A549 (cell line): Measurements from ENCODE around the gene NAV3.
A peak's percentile ranks its signal among the peaks of the same experiment; 100 is the strongest.

ENCODE experiments used
- CEBPB ChIP-seq, 2 experiments: fragments of >200 bp in 1 of 2; sonication (Bioruptor Twin) in 1 of 2; formaldehyde crosslinking in 1 of 2; IDR thresholded peaks; 2 replicates each; pipeline ENCODE4 v1.6.1; 2012 to 2016
- CHD4 ChIP-seq: fragments of 200-600 bp; sonication (generic); IDR thresholded peaks from 2 replicates; pipeline ENCODE4 v1.6.1; 2016; ENCODE audit warnings: antibody characterized with exemption, mild to moderate bottlenecking, borderline replicate concordance
- CTCF ChIP-seq: fragments of >200 bp; sonication (Bioruptor Twin); formaldehyde crosslinking; IDR thresholded peaks from 3 replicates; pipeline ENCODE4 v1.5.1; 2016
- EHMT2 ChIP-seq: fragments of 200-600 bp; sonication (generic); IDR thresholded peaks from 2 replicates; pipeline ENCODE4 v1.6.1; 2016; ENCODE audit warnings: antibody characterized with exemption, low read depth, mild to moderate bottlenecking, moderate library complexity
- EP300 ChIP-seq, 2 experiments: fragments of >200 bp; sonication (Bioruptor Twin); formaldehyde crosslinking; IDR thresholded peaks; 2 replicates in 1 of 2; 3 replicates in 1 of 2; pipeline ENCODE4 v1.6.1; 2016 to 2017
- FOSB ChIP-seq: fragments of 250-450 bp; sonication (Bioruptor Pico); IDR thresholded peaks from 2 replicates; pipeline ENCODE4 v1.5.0; 2020; ENCODE audit warnings: mild to moderate bottlenecking, moderate library complexity
- JUN ChIP-seq, 2 experiments: fragments of >200 bp; sonication (Bioruptor Twin); formaldehyde crosslinking; IDR thresholded peaks; 2 replicates in 1 of 2; 3 replicates in 1 of 2; pipeline ENCODE4 v1.6.1; 2016 to 2017
- MAFK ChIP-seq: fragments of 450-650 bp; IDR thresholded peaks from 2 replicates; pipeline ENCODE4 v1.6.1; 2014; ENCODE audit not compliant: partially characterized antibody
- MAZ ChIP-seq: fragments of 150-350 bp; IDR thresholded peaks from 2 replicates; pipeline ENCODE4 v1.6.1; 2014; ENCODE audit warnings: antibody characterized with exemption, low read depth, low read length, borderline replicate concordance
- POLR2A ChIP-seq: IDR thresholded peaks from 2 replicates; pipeline ENCODE4 v1.6.1; 2012; ENCODE audit warnings: mild to moderate bottlenecking, low read length

- no peak for TF ChIP-seq POLR2A
- no peak for TF ChIP-seq MAZ
- peak; percentile 85 for TF ChIP-seq CTCF
- TF ChIP-seq EHMT2, result no peak
- TF ChIP-seq CEBPB (IDR thresholded peaks at IDR 0.05), result no peak
- TF ChIP-seq EP300 (IDR thresholded peaks at IDR 0.05), result no peak
- no peak for TF ChIP-seq CHD4
- no peak for TF ChIP-seq MAFK
- no peak for TF ChIP-seq FOSB (CRISPR knock-in tag)
- no peak for TF ChIP-seq JUN (IDR thresholded peaks at IDR 0.05)
These were observed 351.0 kb downstream of the NAV3 start for GRCh38 chr12:78181544-78182162.
